ENCODE data around the gene PGAP6. TPM values are rescaled to one million over a fixed set of nuclear protein-coding genes. Genes with fewer than 3 reads are reported as not detected.
"Not testable (repeated sequence)": the region's sequence is repeated elsewhere in the genome, so short reads cannot be mapped to it uniquely, and the experiment has no call there.

Gene PGAP6
- total RNA-seq, 2 donors from 2014 or later: 27.3 to 33.5 TPM

GRCh38 chr16:341095-341973 is 40.4 kb downstream of the PGAP6 start:
- intact Hi-C loops (cut with DNase I); DNase-seq; ATAC-seq: not testable (repeated sequence)

- intact Hi-C loops (cut with DNase I): no loop called here
- DNase-seq: no peak
- ATAC-seq: peak in 1 of 2 donors; percentile 11
These were observed 41.2 kb downstream of the PGAP6 start for GRCh38 chr16:340370-341091.

- ATAC-seq: no peak
These were observed 42.1 kb downstream of the PGAP6 start for GRCh38 chr16:339680-340079.

GRCh38 chr16:337975-338575 is 43.7 kb downstream of the PGAP6 start:
- intact Hi-C loops (cut with DNase I): no loop called here
- ATAC-seq (no peak), DNase-seq (no peak)

More at GRCh38 chr16:339680-340079, 42.1 kb downstream of the PGAP6 start:
- intact Hi-C loops (cut with DNase I): no loop called here
- DNase-seq: no peak

- DNase-seq (no peak), ATAC-seq (no peak)
- intact Hi-C loops (cut with DNase I): no loop called here
These were observed 44.3 kb downstream of the PGAP6 start for GRCh38 chr16:337437-337836.

- no peak for ATAC-seq
- DNase-seq: no peak
- intact Hi-C loops (cut with DNase I): no loop called here
These were observed 45.5 kb downstream of the PGAP6 start for GRCh38 chr16:336269-336668.

- DNase-seq; intact Hi-C loops (cut with DNase I); ATAC-seq: not testable (repeated sequence)
These were observed 46.7 kb downstream of the PGAP6 start for GRCh38 chr16:334861-335632.

GRCh38 chr16:334164-334832 is 47.5 kb downstream of the PGAP6 start:
- intact Hi-C loops (cut with DNase I); DNase-seq; ATAC-seq: not testable (repeated sequence)

GRCh38 chr16:333406-334094 is 48.2 kb downstream of the PGAP6 start:
- intact Hi-C loops (cut with DNase I): no loop called here
- DNase-seq: no peak

GRCh38 chr16:331181-331814 is 50.5 kb downstream of the PGAP6 start:
- DNase-seq; ATAC-seq; intact Hi-C loops (cut with DNase I): not testable (repeated sequence)

More at GRCh38 chr16:333406-334094, 48.2 kb downstream of the PGAP6 start:
- peak in 1 of 2 donors; percentile 50 for ATAC-seq

GRCh38 chr16:330741-331140 is 51.0 kb downstream of the PGAP6 start:
- ATAC-seq (no peak), DNase-seq (no peak)
- intact Hi-C loops (cut with DNase I): no loop called here

GRCh38 chr16:325375-326145 is 56.2 kb downstream of the PGAP6 start:
- no peak for DNase-seq

GRCh38 chr16:324451-325334 is 57.1 kb downstream of the PGAP6 start:
- intact Hi-C loops (cut with DNase I): no loop called here
- no peak for DNase-seq
- peak; percentile 18 to 28 for ATAC-seq

More at GRCh38 chr16:325375-326145, 56.2 kb downstream of the PGAP6 start:
- ATAC-seq: no peak
- intact Hi-C loops (cut with DNase I): no loop called here

GRCh38 chr16:324201-324450 is 57.7 kb downstream of the PGAP6 start:
- DNase-seq (no peak), ATAC-seq (no peak)
- intact Hi-C loops (cut with DNase I): no loop called here

- intact Hi-C loops (cut with DNase I): no loop called here
- DNase-seq (no peak), ATAC-seq (no peak)
These were observed 59.2 kb downstream of the PGAP6 start for GRCh38 chr16:322476-323143.

Data from left cardiac atrium (tissue), 4 donors.